ENCODE measurements around the gene SCN2B.

- no peak for TF ChIP-seq POLR2A (IDR thresholded peaks at IDR 0.05; ENCODE audit: low read depth, low read length)
- no peak for TF ChIP-seq ELK1 (IDR thresholded peaks at IDR 0.05; ENCODE audit: borderline replicate concordance, low read depth, low read length)
- TF ChIP-seq CTCF (conservative IDR thresholded peaks at IDR 0.05; ENCODE audit: low read depth, low read length), result no peak
- TF ChIP-seq FOS (IDR thresholded peaks at IDR 0.05; ENCODE audit: low read depth, low read length), result no peak
- TF ChIP-seq NFE2L2 (IDR thresholded peaks at IDR 0.05; ENCODE audit: low read depth, low read length), result no peak
- no peak for TF ChIP-seq RFX5 (IDR thresholded peaks at IDR 0.05; ENCODE audit: low read depth, low read length)
- no peak for TF ChIP-seq RAD21 (IDR thresholded peaks at IDR 0.05; ENCODE audit: low read length)
- TF ChIP-seq MXI1 (IDR thresholded peaks at IDR 0.05; ENCODE audit: borderline replicate concordance, low read depth, low read length), result no peak
These were observed 46.8 kb downstream of the SCN2B start for GRCh38 chr11:118129471-118130172.

Measured in IMR-90 (cell line).